Activated CD8-positive, alpha-beta memory T cell treated with anti-CD3 and anti-CD28 coated beads, Interleukin-2, amount 10 ng/mL, durations not matched to agents 7 days and 5 days (primary cell): Measurements from ENCODE around the gene TTC23L. TPM values are rescaled to one million over a fixed set of nuclear protein-coding genes. Genes with fewer than 3 reads are reported as not detected.

ENCODE experiments used
- ATAC-seq: fragments of 150-1000 bp; cut with Tn5 transposase; one replicate; pipeline ENCODE4 v1.10.0; 2021; ENCODE audit warnings: moderate library complexity
- CTCF ChIA-PET: fragments of 350-600 bp; sonication (Branson Sonifier 250); formaldehyde crosslinking; loops from one replicate; lab custom pipeline; 2021; ENCODE audit warnings: antibody characterized with exemption; lab: Charles Lee
- DNase-seq: peaks from one replicate; pipeline ENCODE4 v3.0.0-alpha.2; 2020
- H3K27ac Mint-ChIP-seq: one replicate; pipeline ENCODE4 v1.8.0; 2021; ENCODE audit warnings: mild to moderate bottlenecking, mixed read lengths
- H3K27me3 Mint-ChIP-seq: one replicate; pipeline ENCODE4 v1.8.0; 2021; ENCODE audit warnings: mixed read lengths
- H3K36me3 Mint-ChIP-seq: one replicate; pipeline ENCODE4 v1.8.0; 2021; ENCODE audit warnings: mild to moderate bottlenecking, mixed read lengths
- H3K4me1 Mint-ChIP-seq: one replicate; pipeline ENCODE4 v1.8.0; 2021; ENCODE audit warnings: mixed read lengths
- H3K4me3 Mint-ChIP-seq: one replicate; pipeline ENCODE4 v1.8.0; 2021; ENCODE audit warnings: mild to moderate bottlenecking, moderate library complexity, mixed read lengths
- H3K9me3 Mint-ChIP-seq: one replicate; pipeline ENCODE4 v1.8.0; 2022; ENCODE audit warnings: low read depth, mixed read lengths
- total RNA-seq, 2 experiments: library from RNA; stranded (reverse); gene quantifications; one replicate each; pipeline ENCODE4 v1.2.3, GENCODE V29; 2021

The TTC23L gene
- total RNA-seq, 2 experiments from 2014 or later: not detected

DNA sequence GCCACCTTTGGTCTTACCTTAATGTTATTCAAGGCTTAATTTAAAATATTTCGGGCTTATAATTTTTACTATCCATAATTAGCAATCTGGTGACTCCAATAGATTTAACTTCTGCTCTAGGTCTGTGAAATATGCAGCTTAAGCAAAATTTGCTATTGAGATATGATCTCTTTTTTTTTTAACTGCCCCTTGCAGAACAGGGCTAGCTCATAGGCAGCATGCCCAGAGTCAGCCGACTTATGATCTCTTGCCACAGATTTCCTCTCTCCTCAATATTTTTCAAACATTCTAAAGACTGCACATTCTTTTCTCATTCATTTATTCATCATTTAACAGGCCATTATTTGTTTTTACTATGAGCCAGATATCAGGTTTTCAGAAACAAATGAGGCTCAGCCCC, 4.5 kb downstream of the TTC23L start:
- DNase-seq: no peak
- H3K4me1 Mint-ChIP-seq: peaks cover 7% of the 10 kb centered on the region
- H3K27ac Mint-ChIP-seq: no peak overlapping the region
- peaks cover 13% of the 10 kb centered on the region for H3K27me3 Mint-ChIP-seq
- no peaks in the 10 kb centered on the region for H3K36me3 Mint-ChIP-seq
- H3K4me3 Mint-ChIP-seq: no peak overlapping the region
- ATAC-seq: no peak
- no peaks in the 10 kb centered on the region for H3K9me3 Mint-ChIP-seq
- CTCF ChIA-PET: no interaction called here

DNA sequence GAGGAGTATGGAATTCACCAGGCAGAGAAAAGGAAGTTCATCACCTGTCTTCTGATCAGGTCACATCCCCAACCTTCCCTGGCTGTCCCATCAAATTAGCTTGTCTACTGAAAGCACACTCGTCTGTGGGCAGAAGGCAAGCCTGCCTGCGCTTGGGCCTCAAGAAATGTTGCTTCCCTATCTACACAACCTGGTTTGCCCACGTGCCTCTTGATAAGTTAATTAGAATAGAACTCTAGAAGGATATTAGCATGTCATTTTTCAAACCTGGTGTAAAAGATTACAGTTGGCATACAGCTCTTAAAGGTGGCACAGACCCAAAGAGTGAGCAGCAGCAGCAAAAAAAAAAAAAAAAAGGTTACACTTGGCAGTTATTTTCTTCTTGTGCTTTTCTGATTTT, 5.1 kb downstream of the TTC23L start:
- Mint-ChIP-seq H3K4me3 (no peak overlapping the region), H3K9me3 (no peaks in the 10 kb centered on the region), H3K36me3 (no peaks in the 10 kb centered on the region), H3K4me1 (peaks cover 5% of the 10 kb centered on the region), H3K27me3 (peaks cover 15% of the 10 kb centered on the region), H3K27ac (no peak overlapping the region)
- ATAC-seq (no peak), DNase-seq (no peak)
- CTCF ChIA-PET: no interaction called here

DNA sequence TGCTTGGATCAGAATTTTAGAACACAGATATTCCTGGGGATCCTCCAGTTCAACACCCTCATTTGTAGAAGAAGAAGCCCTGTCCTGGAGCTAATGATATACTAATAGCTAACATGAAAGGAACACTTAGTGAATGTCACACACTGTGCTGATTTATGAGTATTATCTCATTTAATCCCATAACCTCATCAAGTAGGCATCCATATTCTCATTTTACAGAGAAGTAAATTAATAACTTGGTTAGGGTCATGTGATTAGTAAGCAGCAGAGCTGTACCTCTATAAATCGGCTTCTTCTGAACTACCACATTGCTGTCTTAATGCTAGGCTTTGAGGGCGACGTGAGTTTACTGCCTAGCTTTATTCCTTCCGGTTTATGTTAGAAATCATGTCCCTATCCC, 6.0 kb downstream of the TTC23L start:
- Mint-ChIP-seq H3K27me3 (peaks cover 10% of the 10 kb centered on the region), H3K4me3 (no peak overlapping the region), H3K36me3 (no peaks in the 10 kb centered on the region), H3K9me3 (no peaks in the 10 kb centered on the region), H3K4me1 (no peaks in the 10 kb centered on the region), H3K27ac (no peak overlapping the region)
- ATAC-seq (no peak), DNase-seq (no peak)
- CTCF ChIA-PET: no interaction called here

DNA sequence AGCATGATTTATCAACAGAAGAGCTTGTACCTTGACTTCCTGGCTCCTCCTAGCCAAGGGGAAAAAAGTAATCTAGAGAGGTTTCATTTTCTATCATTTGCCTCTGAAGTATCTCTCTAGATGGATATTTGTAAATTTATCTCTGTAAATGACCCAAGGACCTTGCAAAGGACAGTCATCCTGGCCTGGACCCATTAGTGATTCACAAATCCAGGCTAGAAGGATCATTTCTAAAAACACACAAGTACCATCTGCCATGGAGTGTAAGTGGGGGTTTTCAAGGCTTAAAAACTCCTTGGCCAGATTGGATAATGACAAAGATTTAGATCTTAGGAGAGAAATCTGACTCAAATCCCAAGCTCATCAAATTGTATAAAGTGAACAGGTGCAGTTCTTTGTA, 8.1 kb downstream of the TTC23L start:
- ATAC-seq (no peak), DNase-seq (no peak)
- CTCF ChIA-PET: no interaction called here
- no peak overlapping the region for H3K4me3 Mint-ChIP-seq
- peaks cover 12% of the 10 kb centered on the region for H3K27me3 Mint-ChIP-seq
- H3K27ac Mint-ChIP-seq: no peak overlapping the region
- no peaks in the 10 kb centered on the region for H3K9me3 Mint-ChIP-seq
- no peaks in the 10 kb centered on the region for H3K36me3 Mint-ChIP-seq
- no peaks in the 10 kb centered on the region for H3K4me1 Mint-ChIP-seq

DNA sequence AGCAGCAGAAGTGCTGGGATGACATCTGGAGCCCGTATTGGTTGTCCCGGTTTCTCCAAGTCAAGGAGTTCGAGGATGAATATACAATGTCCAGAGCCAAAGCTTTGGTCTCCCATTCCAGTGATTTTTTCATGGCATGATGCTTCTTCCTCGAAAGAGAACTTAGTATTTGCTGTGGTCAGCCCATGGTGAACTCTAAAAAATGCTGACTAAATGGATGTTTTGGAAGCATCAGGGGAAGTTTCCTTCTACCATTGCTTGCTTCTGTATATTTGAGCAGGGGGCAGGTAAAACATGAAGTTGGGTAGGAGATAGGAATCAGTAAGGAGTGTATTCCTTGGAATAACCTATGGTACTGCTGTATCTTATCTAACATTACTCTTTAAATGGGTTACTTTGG, 8.6 kb downstream of the TTC23L start:
- peaks cover 12% of the 10 kb centered on the region for H3K27me3 Mint-ChIP-seq
- H3K4me3 Mint-ChIP-seq: no peak overlapping the region
- H3K4me1 Mint-ChIP-seq: no peaks in the 10 kb centered on the region
- ATAC-seq (no peak), DNase-seq (no peak)
- CTCF ChIA-PET: no interaction called here
- no peaks in the 10 kb centered on the region for H3K36me3 Mint-ChIP-seq
- H3K9me3 Mint-ChIP-seq: no peaks in the 10 kb centered on the region
- H3K27ac Mint-ChIP-seq: no peak overlapping the region

DNA sequence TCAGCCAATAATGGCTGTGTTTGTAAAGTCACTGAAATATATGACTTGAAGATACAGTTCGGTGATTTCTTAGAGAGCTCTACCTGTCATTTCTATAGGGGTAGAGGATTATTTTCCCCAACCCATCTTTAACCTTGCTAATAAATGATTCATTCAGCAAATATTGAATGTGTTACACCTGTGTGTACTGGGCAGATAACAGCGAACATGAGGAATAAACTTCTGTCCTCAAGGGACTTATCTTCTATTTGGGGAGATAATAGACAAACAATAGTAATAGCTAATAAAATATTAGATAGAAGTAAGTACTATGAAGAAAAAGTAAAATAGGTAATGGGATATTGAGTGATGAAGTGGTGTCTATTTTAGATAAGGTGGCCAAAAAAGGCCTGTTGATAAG, 9.3 kb downstream of the TTC23L start:
- Mint-ChIP-seq H3K9me3 (no peaks in the 10 kb centered on the region), H3K36me3 (no peaks in the 10 kb centered on the region), H3K4me3 (no peak overlapping the region), H3K27me3 (peaks cover 12% of the 10 kb centered on the region), H3K27ac (no peak overlapping the region), H3K4me1 (no peaks in the 10 kb centered on the region)
- ATAC-seq (no peak), DNase-seq (no peak)
- CTCF ChIA-PET: no interaction called here

DNA sequence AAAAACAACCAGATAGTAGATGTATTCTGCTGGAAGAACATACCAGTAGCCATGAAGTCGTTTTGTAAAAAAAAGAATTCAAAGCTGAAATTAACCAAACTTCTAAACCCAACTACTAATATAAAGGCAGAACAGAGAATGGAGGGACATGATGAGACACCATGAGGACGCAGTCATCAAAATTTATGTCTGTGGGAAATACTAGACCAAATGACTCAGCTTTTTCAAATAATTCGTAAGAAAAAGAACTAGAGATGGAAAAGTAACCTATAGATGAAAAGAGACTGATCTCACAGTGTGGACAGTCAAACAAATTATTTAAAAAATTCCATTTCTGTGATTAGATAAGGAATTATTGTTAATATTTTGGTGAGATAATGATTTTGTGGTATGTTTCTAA, 10.3 kb downstream of the TTC23L start:
- H3K4me1 Mint-ChIP-seq: no peaks in the 10 kb centered on the region
- DNase-seq (no peak), ATAC-seq (no peak)
- no peaks in the 10 kb centered on the region for H3K36me3 Mint-ChIP-seq
- H3K27ac Mint-ChIP-seq: no peak overlapping the region
- CTCF ChIA-PET: no interaction called here
- H3K27me3 Mint-ChIP-seq: peaks cover 10% of the 10 kb centered on the region
- no peak overlapping the region for H3K4me3 Mint-ChIP-seq
- H3K9me3 Mint-ChIP-seq: no peaks in the 10 kb centered on the region

DNA sequence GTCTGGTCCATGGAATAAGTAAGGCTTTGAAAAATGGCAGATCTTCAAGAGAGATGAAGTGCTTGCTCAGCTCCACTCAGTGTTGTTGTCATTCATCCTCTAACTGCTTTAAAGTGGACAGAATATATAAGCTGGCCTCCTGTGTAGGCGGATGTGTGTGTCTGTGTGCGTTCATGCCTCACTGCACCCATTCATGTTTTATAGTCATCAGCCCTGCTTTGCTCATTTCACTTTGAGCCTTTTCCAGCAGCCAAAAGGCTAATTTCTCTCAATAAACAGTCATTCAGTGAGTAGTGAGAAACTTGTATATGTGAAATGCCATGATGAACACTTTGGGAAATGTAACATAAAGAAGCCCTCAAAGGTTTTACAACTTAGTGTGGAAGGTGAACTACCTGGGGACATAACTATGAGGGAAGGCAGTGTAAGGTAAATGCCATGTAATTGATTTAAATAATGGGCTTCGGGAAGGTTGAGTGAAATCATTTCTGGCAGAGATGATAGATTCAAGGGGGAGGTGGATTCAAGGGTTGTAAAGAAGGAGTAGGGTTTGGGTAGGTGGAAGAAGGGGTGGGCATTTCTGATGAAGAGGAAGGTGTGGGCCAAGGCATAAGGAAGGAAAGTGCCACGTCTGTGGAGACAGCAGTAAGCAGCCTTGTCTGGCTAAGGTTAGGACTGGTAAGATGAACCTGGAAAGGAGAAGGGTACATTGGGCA, 15.7 kb downstream of the TTC23L start:
- DNase-seq (no peak), ATAC-seq (no peak)
- peaks cover 6% of the 10 kb centered on the region for H3K27me3 Mint-ChIP-seq
- CTCF ChIA-PET: no interaction called here
- H3K27ac Mint-ChIP-seq: no peak overlapping the region
- H3K4me1 Mint-ChIP-seq: no peaks in the 10 kb centered on the region
- H3K36me3 Mint-ChIP-seq: no peaks in the 10 kb centered on the region
- H3K9me3 Mint-ChIP-seq: no peaks in the 10 kb centered on the region
- no peak overlapping the region for H3K4me3 Mint-ChIP-seq

DNA sequence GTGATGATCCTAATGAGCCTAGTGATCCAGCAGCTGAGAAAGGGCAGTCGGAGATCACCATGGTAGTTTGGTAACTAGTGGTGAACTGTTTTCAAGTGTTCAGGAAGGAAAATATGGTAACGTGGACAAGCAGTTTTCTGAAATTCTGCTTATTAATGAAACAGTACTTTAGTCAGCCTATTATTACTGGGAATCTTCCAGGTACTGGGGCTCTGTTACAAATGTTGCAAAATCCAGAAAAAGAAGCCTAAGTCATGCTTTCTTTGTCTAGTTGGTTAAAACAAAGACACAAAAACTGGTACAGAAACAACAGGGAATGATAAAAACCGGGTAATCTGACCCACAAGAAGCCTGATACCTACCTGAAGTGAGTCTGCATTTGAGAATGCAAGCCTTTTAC, 18.2 kb downstream of the TTC23L start:
- ATAC-seq: no peak
- DNase-seq: no peak
- no peak overlapping the region for H3K27ac Mint-ChIP-seq
- H3K4me3 Mint-ChIP-seq: no peak overlapping the region
- CTCF ChIA-PET: no interaction called here
- H3K36me3 Mint-ChIP-seq: no peaks in the 10 kb centered on the region
- peaks cover 5% of the 10 kb centered on the region for H3K27me3 Mint-ChIP-seq
- H3K4me1 Mint-ChIP-seq: no peaks in the 10 kb centered on the region
- no peaks in the 10 kb centered on the region for H3K9me3 Mint-ChIP-seq

DNA sequence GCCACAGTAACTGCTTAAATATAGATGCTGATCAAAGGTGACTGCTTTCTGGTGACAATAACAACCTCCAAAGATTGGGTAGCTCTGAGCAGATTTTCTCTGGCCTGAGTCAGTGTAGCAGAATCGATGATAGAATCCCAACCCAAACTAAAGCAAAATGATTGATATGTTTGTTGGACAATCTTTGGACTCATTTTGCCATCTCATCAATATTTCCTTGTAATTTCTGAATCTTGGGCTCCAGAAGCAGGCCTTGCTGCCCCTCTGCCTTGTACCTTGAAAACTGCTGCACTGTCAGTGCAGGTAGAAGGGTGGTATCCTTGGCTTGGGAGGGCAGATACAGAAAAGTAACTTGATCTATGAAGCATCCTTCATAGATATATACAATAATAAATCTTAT, 18.9 kb downstream of the TTC23L start:
- Mint-ChIP-seq H3K4me1 (no peaks in the 10 kb centered on the region), H3K9me3 (no peaks in the 10 kb centered on the region), H3K4me3 (no peak overlapping the region), H3K36me3 (no peaks in the 10 kb centered on the region), H3K27me3 (peaks cover 5% of the 10 kb centered on the region), H3K27ac (no peak overlapping the region)
- CTCF ChIA-PET: no interaction called here
- DNase-seq (no peak), ATAC-seq (no peak)

DNA sequence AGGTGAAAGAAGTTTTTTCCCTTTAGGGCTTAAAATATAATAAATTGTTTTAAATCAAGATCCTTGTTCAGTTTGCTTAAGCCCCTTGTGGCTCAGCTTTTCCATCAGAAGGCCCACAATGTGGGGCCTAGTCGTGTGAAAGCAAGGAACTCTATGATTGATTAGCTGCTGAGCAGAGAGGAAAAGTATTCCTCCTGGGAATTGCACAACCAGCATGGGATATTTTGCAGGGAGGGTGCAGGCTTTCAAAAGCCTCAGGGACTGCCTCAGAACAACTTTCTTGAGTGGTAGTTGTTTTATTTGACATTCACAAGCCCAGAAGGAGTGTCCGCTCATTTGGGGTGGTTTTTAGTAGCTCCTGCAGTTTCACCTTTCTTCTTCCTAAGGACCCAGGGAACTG, 19.8 kb downstream of the TTC23L start:
- Mint-ChIP-seq H3K27me3 (peaks cover 5% of the 10 kb centered on the region), H3K4me1 (no peaks in the 10 kb centered on the region), H3K36me3 (no peaks in the 10 kb centered on the region), H3K4me3 (no peak overlapping the region), H3K9me3 (no peaks in the 10 kb centered on the region), H3K27ac (no peak overlapping the region)
- ATAC-seq (no peak), DNase-seq (no peak)
- CTCF ChIA-PET: no interaction called here

DNA sequence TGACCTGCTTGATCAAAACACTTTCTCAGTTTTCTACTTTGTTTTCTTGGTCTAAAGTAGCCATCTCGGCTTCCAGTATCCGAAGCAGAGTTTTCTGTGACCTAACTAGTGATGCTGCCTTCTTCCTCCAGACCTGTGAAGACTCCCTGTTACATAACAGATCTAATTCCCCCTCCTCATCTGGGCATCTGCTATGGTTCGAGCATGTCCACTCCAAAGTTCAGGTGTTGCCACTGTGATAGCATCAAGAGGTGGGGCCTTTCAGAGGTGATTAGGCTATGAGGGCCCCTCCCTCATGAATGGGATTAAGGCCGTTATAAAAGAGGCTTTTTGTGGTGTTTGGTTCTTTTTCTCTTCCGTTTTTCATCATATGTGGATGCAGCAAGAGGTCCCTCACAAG, 20.3 kb downstream of the TTC23L start:
- CTCF ChIA-PET: no interaction called here
- H3K4me3 Mint-ChIP-seq: no peak overlapping the region

DNA sequence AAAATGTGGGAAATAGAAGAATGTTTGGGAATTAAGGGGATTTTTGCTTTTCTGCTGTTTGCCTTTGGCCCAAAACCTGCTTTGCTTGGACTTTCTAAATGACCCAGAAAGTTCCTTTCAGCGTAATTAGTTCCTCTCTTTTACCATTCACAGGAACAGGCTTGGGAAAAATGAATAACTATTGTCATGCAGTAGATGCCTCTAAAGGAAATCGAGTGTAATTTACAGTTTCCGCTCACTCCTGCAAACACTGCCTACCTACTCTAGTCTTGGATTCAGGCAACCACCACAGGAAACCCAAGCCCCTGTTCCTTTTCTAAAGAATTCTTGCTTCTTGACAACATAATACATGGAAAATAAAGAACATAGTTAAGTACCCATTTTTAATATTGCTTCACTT, 25.0 kb downstream of the TTC23L start:
- CTCF ChIA-PET: no interaction called here
- ATAC-seq (no peak), DNase-seq (no peak)
- no peaks in the 10 kb centered on the region for H3K4me1 Mint-ChIP-seq
- H3K27me3 Mint-ChIP-seq: no peaks in the 10 kb centered on the region
- H3K9me3 Mint-ChIP-seq: no peaks in the 10 kb centered on the region
- H3K36me3 Mint-ChIP-seq: no peaks in the 10 kb centered on the region
- no peak overlapping the region for H3K4me3 Mint-ChIP-seq
- no peak overlapping the region for H3K27ac Mint-ChIP-seq

More for the DNA sequence above, 20.3 kb downstream of the TTC23L start:
- ATAC-seq (no peak), DNase-seq (no peak)
- H3K27me3 Mint-ChIP-seq: peaks cover 2% of the 10 kb centered on the region
- no peaks in the 10 kb centered on the region for H3K9me3 Mint-ChIP-seq
- H3K27ac Mint-ChIP-seq: no peak overlapping the region
- H3K4me1 Mint-ChIP-seq: no peaks in the 10 kb centered on the region
- no peaks in the 10 kb centered on the region for H3K36me3 Mint-ChIP-seq

DNA sequence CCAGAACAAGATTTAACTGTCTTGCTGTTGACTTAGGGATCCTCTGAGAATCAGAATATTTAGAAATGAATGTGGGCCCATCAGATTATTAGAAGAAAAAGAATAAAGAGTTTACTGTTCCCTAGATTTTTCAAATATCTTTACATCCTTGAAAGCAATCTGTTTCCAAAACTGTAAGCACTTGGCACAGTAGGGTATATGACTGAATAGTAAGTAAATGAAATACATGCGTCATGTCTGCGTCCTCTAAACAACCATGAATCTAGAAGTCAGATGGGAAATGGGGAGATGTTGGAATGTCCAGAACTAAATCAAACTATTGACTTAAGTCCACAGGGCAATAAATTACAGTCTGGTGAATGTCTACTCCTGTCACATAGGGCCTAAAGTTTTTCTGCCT, 26.1 kb downstream of the TTC23L start:
- Mint-ChIP-seq H3K36me3 (no peaks in the 10 kb centered on the region), H3K9me3 (no peaks in the 10 kb centered on the region), H3K4me1 (no peaks in the 10 kb centered on the region), H3K27me3 (no peaks in the 10 kb centered on the region), H3K27ac (no peak overlapping the region), H3K4me3 (no peak overlapping the region)
- ATAC-seq (no peak), DNase-seq (no peak)
- CTCF ChIA-PET: no interaction called here

DNA sequence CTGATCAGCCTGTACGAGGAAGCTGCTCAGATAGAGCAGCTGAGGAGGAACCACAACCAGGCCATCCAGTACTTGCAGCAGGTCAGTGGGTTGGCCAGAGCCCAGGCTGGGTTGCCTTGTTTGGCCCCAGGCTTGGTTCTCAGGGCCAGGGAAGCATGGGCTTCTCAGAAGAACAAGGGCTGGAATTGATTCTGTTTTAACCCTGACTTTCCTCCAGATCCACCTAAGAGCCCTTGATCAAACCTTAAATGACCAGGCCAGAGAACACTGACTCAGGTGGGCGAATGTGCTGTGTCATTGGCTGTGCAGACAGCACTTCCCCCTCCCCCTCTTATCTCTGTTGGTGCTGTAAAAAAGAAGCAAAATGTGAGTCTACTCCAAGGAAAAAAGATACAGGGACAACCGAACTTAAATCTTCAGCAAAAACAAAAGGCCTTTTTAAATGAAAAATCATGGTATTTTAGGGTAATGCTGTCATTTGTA, 28.1 kb downstream of the TTC23L start:
- Mint-ChIP-seq H3K4me3 (no peak overlapping the region), H3K36me3 (no peaks in the 10 kb centered on the region), H3K27me3 (no peaks in the 10 kb centered on the region), H3K4me1 (no peaks in the 10 kb centered on the region), H3K27ac (no peak overlapping the region), H3K9me3 (no peaks in the 10 kb centered on the region)
- CTCF ChIA-PET: no interaction called here
- DNase-seq: no peak
- no peak for ATAC-seq
